Effector memory CD4-positive, alpha-beta T cell (primary cell): ENCODE results near the gene TIMM21.

Source experiments
- DNase-seq, 3 donors: peaks; one replicate each; pipeline ENCODE4 v3.0.0-alpha.2; 2020
- H3K27ac ChIP-seq: 2 replicates; pipeline ENCODE4 v1.7.0; 2013; ENCODE audit warnings: mild to moderate bottlenecking, low read length, moderate library complexity; ENCODE audit not compliant: insufficient read depth, poor library complexity, severe bottlenecking
- H3K27me3 ChIP-seq: replicated peaks from 2 replicates; pipeline ENCODE4 v1.7.0; 2013; ENCODE audit warnings: mild to moderate bottlenecking, low read length; ENCODE audit not compliant: insufficient read depth, control insufficient read depth, poor library complexity, severe bottlenecking
- H3K36me3 ChIP-seq: 2 replicates; pipeline ENCODE4 v1.7.0; 2013; ENCODE audit warnings: mild to moderate bottlenecking, low read length, moderate library complexity; ENCODE audit not compliant: control insufficient read depth, insufficient read depth
- H3K4me1 ChIP-seq: 2 replicates; pipeline ENCODE4 v1.7.0; 2013; ENCODE audit warnings: low read length, mild to moderate bottlenecking; ENCODE audit not compliant: control insufficient read depth, insufficient read depth, poor library complexity, severe bottlenecking
- H3K4me3 ChIP-seq: 2 replicates; pipeline ENCODE4 v1.7.0; 2013; ENCODE audit warnings: low read length, low read depth, mild to moderate bottlenecking; ENCODE audit not compliant: insufficient read depth, poor library complexity, severe bottlenecking
- H3K9me3 ChIP-seq: 2 replicates; pipeline ENCODE4 v1.7.0; 2013; ENCODE audit warnings: mild to moderate bottlenecking, low read length, moderate library complexity; ENCODE audit not compliant: control insufficient read depth

The TIMM21 gene

DNA sequence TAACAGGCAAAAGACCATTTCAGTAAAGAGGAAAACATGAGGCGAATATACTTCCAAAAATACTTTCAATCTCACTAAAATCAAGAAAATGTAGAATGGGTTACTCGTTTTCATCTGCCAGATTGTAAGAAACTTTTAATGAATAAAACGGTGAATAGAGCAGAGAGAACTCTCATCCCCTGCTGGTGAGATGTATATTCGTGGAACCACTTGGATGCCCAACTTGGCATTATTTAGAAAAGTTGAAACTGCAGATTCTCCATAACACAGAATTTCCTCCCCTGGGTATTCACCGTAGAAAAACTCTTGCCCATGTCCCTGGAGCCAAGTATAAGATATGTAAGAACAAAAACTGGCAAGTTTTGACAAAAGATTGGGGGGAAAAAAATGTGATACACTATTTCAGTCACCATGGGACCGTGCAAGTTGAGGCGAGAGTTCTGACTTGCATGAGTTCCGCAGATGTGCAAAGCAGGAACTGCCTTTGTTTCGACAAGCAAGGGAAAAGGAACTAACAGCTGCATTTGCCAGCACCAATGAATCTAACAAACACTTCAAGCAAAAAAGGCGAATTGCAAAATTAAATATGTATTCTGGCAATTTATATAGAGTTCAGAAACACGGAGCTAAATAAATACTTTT, 14.8 kb downstream of the TIMM21 start:
- no peak overlapping the region for H3K27ac ChIP-seq

GRCh38 chr18:74166386-74166785, 18.1 kb downstream of the TIMM21 start:
- Histone ChIP-seq H3K36me3 (no peaks in the 10 kb centered on the region), H3K27ac (no peak overlapping the region)
- no peak for DNase-seq

More for the DNA sequence above, 14.8 kb downstream of the TIMM21 start:
- peaks cover 20% of the 10 kb centered on the region for H3K36me3 ChIP-seq
- no peaks in the 10 kb centered on the region for H3K4me1 ChIP-seq
- H3K4me3 ChIP-seq = no peak overlapping the region
- no peaks in the 10 kb centered on the region for H3K9me3 ChIP-seq
- no peaks in the 10 kb centered on the region for H3K27me3 ChIP-seq
- no peak for DNase-seq

DNA sequence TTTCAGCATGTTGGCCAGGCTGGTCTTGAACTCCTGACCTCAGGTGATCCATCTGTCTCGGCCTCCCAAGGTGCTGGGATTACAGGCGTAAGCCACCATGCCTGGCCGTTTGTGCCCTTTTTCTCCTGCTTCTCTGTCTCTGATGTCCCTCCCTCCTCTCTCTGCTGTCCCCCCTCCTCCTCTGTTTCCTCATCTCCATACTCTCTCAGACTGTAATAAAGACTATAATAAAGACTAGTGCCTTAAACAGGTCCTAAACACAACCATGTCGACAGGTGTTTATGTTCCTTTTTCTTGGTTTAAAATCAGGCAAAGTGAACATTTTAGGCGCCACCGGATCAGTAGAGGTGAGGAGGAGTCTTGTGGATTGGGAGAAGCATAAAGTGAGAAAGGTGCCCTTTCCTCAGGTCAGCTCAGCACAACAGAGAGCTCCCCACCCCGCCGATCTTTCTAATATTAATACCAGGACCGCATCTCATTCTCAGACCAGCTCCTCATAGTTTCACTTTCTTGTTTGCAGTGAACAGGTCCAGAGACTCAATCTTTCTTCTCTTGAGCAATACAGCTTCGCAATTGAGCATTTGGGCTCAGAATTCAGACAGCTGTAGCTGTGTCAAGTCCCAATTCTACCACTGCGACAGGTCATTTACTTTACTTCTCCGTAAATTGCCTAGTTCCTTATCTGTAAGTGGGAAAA, 23.7 kb downstream of the TIMM21 start:
- no peak for DNase-seq
- no peaks in the 10 kb centered on the region for H3K36me3 ChIP-seq
- H3K27me3 ChIP-seq = peaks cover 2% of the 10 kb centered on the region
- no peaks in the 10 kb centered on the region for H3K4me1 ChIP-seq
- H3K9me3 ChIP-seq = no peaks in the 10 kb centered on the region
- H3K4me3 ChIP-seq = no peak overlapping the region
- no peak overlapping the region for H3K27ac ChIP-seq

More at GRCh38 chr18:74166386-74166785, 18.1 kb downstream of the TIMM21 start:
- no peaks in the 10 kb centered on the region for H3K9me3 ChIP-seq
- H3K27me3 ChIP-seq = peaks cover 2% of the 10 kb centered on the region
- no peaks in the 10 kb centered on the region for H3K4me1 ChIP-seq
- H3K4me3 ChIP-seq = no peak overlapping the region

GRCh38 chr18:74172697-74173433, 24.5 kb downstream of the TIMM21 start:
- no peak for DNase-seq
- H3K36me3 ChIP-seq = no peaks in the 10 kb centered on the region
- H3K27ac ChIP-seq = no peak overlapping the region
- H3K4me1 ChIP-seq = no peaks in the 10 kb centered on the region
- H3K4me3 ChIP-seq = no peak overlapping the region
- no peaks in the 10 kb centered on the region for H3K9me3 ChIP-seq
- peaks cover 2% of the 10 kb centered on the region for H3K27me3 ChIP-seq

GRCh38 chr18:74173434-74173750, 25.1 kb downstream of the TIMM21 start:
- Histone ChIP-seq H3K4me1 (no peaks in the 10 kb centered on the region), H3K27me3 (peaks cover 2% of the 10 kb centered on the region), H3K9me3 (no peaks in the 10 kb centered on the region), H3K36me3 (no peaks in the 10 kb centered on the region), H3K4me3 (no peak overlapping the region), H3K27ac (no peak overlapping the region)
- DNase-seq = no peak

DNA sequence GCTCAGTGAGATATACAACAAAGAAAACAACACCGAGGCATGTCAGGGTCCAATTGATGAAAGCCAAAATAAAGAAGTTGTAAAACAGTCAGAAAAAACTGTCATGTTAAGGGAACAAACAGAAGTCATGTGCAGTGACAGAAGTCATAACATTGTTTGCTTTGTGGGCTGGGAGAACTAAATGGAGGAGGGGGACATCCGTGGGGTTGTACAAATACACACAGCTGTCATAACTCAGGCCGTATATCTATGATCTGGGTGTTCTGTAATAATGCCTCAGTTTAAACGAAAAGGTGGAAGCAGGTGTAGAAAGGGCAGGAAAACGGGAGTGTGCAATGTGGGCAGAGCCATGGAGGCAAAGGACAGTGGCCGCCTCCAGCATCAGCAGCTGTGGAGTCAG, 27.3 kb downstream of the TIMM21 start:
- no peak for DNase-seq
- H3K4me1 ChIP-seq = no peaks in the 10 kb centered on the region

DNA sequence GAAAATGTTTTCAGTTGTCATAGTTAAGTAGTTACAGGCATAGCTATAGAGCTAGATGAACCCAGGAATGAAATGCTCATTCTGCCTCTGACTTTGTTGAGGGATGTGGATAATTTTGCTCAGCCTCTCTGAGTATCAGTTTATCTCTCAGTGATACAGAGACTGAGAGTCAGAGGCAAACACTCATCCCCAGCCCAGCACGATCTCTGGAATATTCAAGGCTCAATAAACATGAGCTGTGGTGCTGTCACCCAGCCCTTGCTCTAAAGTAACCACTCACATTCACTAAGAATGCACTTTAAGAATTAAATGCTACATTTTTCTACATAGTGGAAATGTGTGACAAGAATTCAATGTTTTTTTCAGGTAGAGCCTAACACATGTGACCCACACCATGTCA, 30.6 kb downstream of the TIMM21 start:
- no peak overlapping the region for H3K27ac ChIP-seq
- H3K4me1 ChIP-seq = no peaks in the 10 kb centered on the region
- H3K9me3 ChIP-seq = no peaks in the 10 kb centered on the region
- DNase-seq = no peak
- H3K36me3 ChIP-seq = no peaks in the 10 kb centered on the region
- peaks cover 4% of the 10 kb centered on the region for H3K27me3 ChIP-seq
- H3K4me3 ChIP-seq = no peak overlapping the region

More for the DNA sequence above, 27.3 kb downstream of the TIMM21 start:
- peaks cover 2% of the 10 kb centered on the region for H3K27me3 ChIP-seq
- H3K4me3 ChIP-seq = no peak overlapping the region
- H3K9me3 ChIP-seq = no peaks in the 10 kb centered on the region
- H3K36me3 ChIP-seq = no peaks in the 10 kb centered on the region
- H3K27ac ChIP-seq = no peak overlapping the region

GRCh38 chr18:74179623-74180199, 31.4 kb downstream of the TIMM21 start:
- Histone ChIP-seq H3K27me3 (peaks cover 4% of the 10 kb centered on the region), H3K36me3 (no peaks in the 10 kb centered on the region), H3K4me3 (no peak overlapping the region), H3K27ac (no peak overlapping the region), H3K4me1 (no peaks in the 10 kb centered on the region), H3K9me3 (no peaks in the 10 kb centered on the region)
- no peak for DNase-seq

- peaks cover 4% of the 10 kb centered on the region for H3K27me3 ChIP-seq
- no peak overlapping the region for H3K4me3 ChIP-seq
- H3K27ac ChIP-seq = no peak overlapping the region
- H3K36me3 ChIP-seq = no peaks in the 10 kb centered on the region
- no peaks in the 10 kb centered on the region for H3K4me1 ChIP-seq
- no peaks in the 10 kb centered on the region for H3K9me3 ChIP-seq
- DNase-seq = no peak
Observed at GRCh38 chr18:74182335-74182734, 34.0 kb downstream of the TIMM21 start.

GRCh38 chr18:74183130-74183529, 34.8 kb downstream of the TIMM21 start:
- Histone ChIP-seq H3K4me3 (no peak overlapping the region), H3K27me3 (peaks cover 4% of the 10 kb centered on the region), H3K27ac (no peak overlapping the region), H3K9me3 (no peaks in the 10 kb centered on the region), H3K4me1 (no peaks in the 10 kb centered on the region), H3K36me3 (no peaks in the 10 kb centered on the region)
- no peak for DNase-seq
